Measurements from ENCODE around the gene PEX16.

Gene PEX16

DNA sequence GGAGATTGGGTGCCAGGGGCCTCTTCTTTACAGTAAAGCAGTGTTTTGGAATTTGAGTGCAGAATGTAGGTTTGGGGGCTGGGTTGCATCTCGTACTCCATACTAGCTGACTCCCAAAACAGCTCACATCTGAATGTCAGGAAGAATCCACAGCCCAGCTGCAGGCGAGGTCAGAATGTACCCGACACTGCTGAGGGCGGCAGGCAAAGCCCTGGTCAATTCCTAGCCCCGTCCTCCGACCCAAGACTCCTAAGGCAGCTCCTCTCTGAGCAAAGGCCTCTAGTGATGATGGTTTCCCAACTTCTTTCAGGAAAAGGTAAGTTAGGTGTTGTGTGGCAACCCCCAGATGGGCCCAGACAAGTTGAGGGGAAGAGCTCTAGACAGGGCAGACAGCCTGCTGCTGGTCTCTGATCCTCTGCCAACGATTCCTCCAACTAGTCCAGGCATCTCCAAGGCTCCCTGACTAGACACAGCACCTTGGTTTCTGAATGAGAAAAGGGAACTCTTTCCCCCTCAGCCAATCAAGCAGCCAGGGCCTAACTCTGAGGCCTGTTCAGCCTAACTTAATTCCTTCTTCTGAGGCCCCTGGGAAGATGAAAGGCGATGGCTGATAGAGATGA, 13.4 kb upstream of the PEX16 start:
- no peak for DNase-seq (ENCODE audit: low read depth in 2 of 2)

GRCh38 chr11:45930031-45930794, 12.5 kb upstream of the PEX16 start:
- no peak for DNase-seq (ENCODE audit: low read depth in 2 of 2)

DNA sequence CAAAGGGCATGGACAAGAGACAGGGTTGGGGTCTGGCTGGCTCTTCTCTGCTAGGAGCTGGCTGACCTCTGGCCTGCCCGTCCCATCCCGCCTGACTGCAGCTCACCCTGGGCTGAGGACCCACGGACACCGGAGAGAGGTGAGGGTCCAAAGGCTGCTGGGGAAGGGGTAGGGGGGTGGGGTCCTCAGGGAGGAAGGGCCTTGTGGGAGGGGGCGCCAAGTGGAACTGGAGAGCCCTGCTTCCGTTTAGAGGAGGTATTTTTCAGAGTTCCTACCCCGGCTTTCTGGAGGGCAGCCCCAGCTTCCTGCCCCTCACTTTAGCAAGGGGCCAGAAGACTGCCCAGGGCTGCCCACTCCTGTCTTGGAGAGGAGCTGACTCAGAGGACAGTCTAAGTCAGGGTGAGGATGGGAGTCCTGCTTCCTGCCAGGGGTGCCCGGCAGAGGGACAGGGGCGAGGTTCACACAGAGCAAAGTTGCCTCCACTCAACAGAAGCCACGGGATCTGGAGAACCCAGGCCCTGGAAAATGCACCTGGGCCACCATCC, 11.9 kb upstream of the PEX16 start:
- DNase-seq (ENCODE audit: low read depth in 2 of 2), result no peak

- DNase-seq (ENCODE audit: low read depth in 2 of 2), result no peak
Observed at GRCh38 chr11:45928535-45929215, 11.0 kb upstream of the PEX16 start.

GRCh38 chr11:45927684-45928413, 10.2 kb upstream of the PEX16 start:
- DNase-seq (ENCODE audit: low read depth in 2 of 2), result no peak

DNA sequence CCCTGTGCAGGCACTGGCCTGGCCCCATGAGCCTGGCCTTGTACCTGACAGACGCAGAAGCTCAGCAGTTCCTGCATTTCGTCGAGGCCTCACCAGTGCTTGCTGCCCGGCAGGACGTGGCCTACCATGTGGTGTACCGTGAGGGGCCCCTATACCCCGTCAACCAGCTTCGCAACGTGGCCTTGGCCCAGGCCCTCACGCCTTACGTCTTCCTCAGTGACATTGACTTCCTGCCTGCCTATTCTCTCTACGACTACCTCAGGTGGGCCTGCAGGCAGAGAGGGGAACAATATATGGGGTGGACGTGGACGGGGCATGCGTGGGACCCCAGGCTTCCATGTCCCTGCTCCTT, 9.6 kb upstream of the PEX16 start:
- DNase-seq (ENCODE audit: low read depth in 2 of 2), result no peak

- DNase-seq (ENCODE audit: low read depth in 2 of 2), result no peak
Observed at GRCh38 chr11:45926536-45927331, 9.1 kb upstream of the PEX16 start.

DNA sequence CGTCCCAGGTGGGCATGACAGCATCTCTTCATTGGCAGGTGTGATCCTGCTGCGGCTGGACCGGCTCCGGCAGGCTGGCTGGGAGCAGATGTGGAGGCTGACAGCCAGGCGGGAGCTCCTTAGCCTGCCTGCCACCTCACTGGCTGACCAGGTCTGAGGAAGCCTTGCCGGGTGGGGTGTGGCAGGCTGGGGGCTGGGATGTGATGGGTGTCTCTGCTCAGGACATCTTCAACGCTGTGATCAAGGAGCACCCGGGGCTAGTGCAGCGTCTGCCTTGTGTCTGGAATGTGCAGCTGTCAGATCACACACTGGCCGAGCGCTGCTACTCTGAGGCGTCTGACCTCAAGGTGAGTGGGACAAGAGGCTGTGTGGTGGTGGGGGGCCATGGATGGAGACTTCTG, 8.3 kb upstream of the PEX16 start:
- DNase-seq (ENCODE audit: low read depth in 2 of 2), result no peak

DNA sequence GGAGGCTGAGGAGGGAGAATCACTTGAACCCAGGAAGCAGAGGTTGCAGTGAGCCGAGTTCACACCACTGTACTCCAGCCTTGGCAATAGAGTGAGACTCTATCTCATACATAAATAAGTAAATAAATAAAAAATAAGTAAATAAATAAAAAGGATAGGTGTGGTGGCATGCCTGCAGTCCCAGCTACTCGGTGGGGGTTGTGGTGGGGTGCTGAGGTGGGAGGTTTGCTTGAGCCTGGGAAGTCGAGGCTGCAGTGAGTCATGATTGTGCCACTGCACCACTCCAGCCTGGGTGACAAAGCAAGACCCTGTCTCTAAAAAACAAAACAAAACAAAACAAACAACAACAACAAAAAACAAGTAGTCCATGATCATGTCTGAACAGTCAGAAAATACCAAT, 7.9 kb upstream of the PEX16 start:
- DNase-seq (ENCODE audit: low read depth in 2 of 2), result no peak

DNA sequence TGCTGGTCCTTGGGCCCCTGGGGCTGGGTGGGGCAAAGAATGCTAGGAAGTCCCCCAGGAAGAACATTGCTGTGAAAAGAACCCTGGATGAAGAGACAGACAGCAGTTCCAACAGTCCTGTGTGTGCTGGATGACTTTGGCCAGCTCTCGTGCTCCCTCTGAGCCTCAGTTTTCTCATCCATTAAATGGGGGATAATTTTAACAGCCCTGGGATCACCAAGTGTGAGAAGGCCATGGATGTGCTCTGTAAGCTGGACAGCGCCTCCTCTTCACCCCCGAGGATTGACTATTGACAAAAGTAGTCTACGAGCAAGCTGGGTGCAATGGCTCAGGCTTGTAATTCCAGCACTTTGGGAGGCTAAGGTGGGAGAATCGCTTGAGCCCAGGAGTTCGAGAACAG, 7.2 kb upstream of the PEX16 start:
- DNase-seq (ENCODE audit: low read depth in 2 of 2), result no peak

- no peak for DNase-seq (ENCODE audit: low read depth in 2 of 2)
Observed at GRCh38 chr11:45924036-45924915, 6.6 kb upstream of the PEX16 start.

DNA sequence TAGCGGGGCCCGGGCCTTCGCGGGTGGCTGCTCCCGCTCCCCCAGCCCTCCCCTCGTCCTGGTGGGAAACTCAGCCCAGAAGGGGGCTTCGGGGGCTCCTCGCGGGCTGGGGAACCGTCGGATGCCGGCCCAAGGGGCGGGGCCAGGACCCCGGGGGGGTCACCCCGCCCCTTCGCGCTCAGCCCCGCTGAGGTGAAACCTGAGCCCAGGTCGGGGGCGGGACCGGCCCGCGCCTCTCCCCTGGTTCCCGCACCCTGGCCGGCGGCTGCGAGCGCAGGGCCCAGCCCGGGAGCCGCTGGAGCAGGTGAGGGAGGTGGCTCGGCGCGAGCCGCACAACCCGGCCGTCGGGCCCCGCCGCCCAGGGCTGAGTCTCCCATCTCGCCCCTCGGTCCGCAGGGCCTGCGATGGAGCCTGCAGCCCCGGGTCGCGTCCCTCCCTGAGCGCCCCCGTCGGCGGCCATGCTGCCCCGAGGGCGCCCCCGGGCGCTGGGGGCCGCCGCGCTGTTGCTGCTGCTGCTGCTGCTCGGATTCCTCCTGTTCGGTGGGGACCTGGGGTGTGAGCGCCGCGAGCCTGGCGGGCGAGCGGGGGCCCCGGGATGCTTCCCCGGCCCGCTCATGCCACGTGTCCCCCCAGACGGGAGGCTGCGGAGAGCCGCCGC, 4.9 kb upstream of the PEX16 start, which contains the start of gene LARGE2:
Gene LARGE2 (plus strand): TSS at position 232 of the 658 bp plus-strand sequence. CDS start 227 bp downstream, at position 459.
- DNase-seq (ENCODE audit: low read depth in 2 of 2), result no peak

- no peak for DNase-seq (ENCODE audit: low read depth in 2 of 2)
Observed at GRCh38 chr11:45921561-45922424, 4.1 kb upstream of the PEX16 start.

DNA sequence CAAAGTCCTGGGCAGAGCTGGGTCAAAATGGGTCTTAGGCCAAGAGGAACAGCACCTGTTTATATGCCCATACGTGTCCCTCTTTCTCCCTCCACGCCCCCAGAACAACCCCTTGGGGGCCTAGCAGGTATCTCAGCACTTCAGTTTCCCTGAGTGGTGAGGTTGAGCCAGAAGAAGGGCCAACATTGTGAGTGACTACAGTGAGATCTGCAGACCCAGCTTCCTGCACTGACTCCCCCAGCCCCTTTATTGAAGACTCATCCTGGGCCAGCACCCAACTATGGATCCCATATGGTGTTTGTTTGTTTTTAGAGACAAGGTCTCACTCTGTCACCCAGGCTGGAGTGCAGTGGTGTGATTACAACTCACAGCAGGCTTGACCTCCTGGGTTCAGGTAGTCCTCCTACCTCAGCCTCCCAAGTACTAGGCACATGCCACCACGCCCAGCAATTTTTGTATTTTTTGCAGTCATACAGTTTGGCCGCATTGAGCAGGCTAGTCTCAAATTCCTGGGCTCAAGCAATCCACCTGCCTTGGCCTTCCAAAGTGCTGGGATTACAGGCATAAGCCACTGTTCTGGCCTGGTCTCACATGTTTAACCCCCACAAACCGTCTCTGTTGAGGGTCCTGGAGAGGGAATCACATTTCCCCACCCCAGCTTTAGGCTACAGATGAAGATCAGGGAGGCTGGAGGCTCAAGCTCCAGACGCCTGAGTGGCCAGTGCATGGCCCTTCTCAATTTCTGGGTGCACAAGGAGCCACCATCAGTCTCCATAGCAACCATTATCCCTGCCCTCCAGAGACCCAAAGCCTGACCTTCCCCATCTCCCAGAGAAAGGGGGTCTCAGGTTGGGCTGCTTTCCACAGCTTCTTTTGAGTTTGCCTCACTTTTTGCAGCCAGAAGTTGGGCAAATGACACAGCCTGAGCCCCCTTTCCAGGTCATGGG, 3.1 kb upstream of the PEX16 start:
- DNase-seq (ENCODE audit: low read depth in 2 of 2), result no peak

- no peak for DNase-seq (ENCODE audit: low read depth in 2 of 2)
Observed at GRCh38 chr11:45919806-45920530, 2.3 kb upstream of the PEX16 start.

GRCh38 chr11:45918962-45919675, 1.4 kb upstream of the PEX16 start:
- no peak for DNase-seq (ENCODE audit: low read depth in 2 of 2)

All from stimulated activated CD8-positive, alpha-beta memory T cell treated with anti-CD3 and anti-CD28 coated beads, Interleukin-2, amount 100 ng/mL, for 1 hour (primary cell).